H9 (cell line): ENCODE results near the gene KICS2. TPM values are rescaled to one million over a fixed set of nuclear protein-coding genes. Genes with fewer than 3 reads are reported as not detected.

ENCODE experiments used
- DNase-seq: peaks from one replicate; pipeline ENCODE4 v3.0.0-alpha.2; 2017
- H2AFZ ChIP-seq: one replicate; pipeline ENCODE4 v1.6.1; 2013; ENCODE audit warnings: mild to moderate bottlenecking, low read length, control low read depth, moderate library complexity
- H2AK5ac ChIP-seq: 2 replicates; pipeline ENCODE4 v1.6.1; 2013; ENCODE audit warnings: low read length, control low read depth, mixed read lengths; ENCODE audit not compliant: insufficient read length
- H2BK120ac ChIP-seq: one replicate; pipeline ENCODE4 v1.6.1; 2013; ENCODE audit warnings: low read depth, mild to moderate bottlenecking, low read length, control low read depth, inconsistent platforms; ENCODE audit not compliant: poor library complexity, severe bottlenecking
- H2BK12ac ChIP-seq: 2 replicates; pipeline ENCODE4 v1.6.1; 2013; ENCODE audit warnings: low read length, control low read depth, mixed read lengths, low read depth; ENCODE audit not compliant: insufficient read length
- H2BK15ac ChIP-seq: 2 replicates; pipeline ENCODE4 v1.6.1; 2013; ENCODE audit warnings: low read depth, low read length, control low read depth
- H2BK20ac ChIP-seq: one replicate; pipeline ENCODE4 v1.6.1; 2013; ENCODE audit warnings: low read depth, mild to moderate bottlenecking, low read length, control low read depth, inconsistent platforms; ENCODE audit not compliant: poor library complexity, severe bottlenecking
- H2BK5ac ChIP-seq: 2 replicates; pipeline ENCODE4 v1.6.1; 2013; ENCODE audit warnings: low read length, control low read depth, mixed read lengths; ENCODE audit not compliant: insufficient read length
- H3K14ac ChIP-seq: 2 replicates; pipeline ENCODE4 v1.6.1; 2013; ENCODE audit warnings: low read length, control low read depth; ENCODE audit not compliant: insufficient read depth
- H3K18ac ChIP-seq: 2 replicates; pipeline ENCODE4 v1.6.1; 2013; ENCODE audit warnings: low read depth, mild to moderate bottlenecking, mixed read lengths, low read length, control low read depth; ENCODE audit not compliant: insufficient read length
- H3K23ac ChIP-seq: 2 replicates; pipeline ENCODE4 v1.6.1; 2013; ENCODE audit warnings: low read length, control low read depth, mixed read lengths, low read depth; ENCODE audit not compliant: insufficient read length
- H3K23me2 ChIP-seq: 2 replicates; pipeline ENCODE4 v1.6.1; 2013; ENCODE audit warnings: low read depth, mild to moderate bottlenecking, mixed read lengths, low read length, control low read depth; ENCODE audit not compliant: insufficient read length, poor library complexity, severe bottlenecking
- H3K27ac ChIP-seq: 2 replicates; pipeline ENCODE4 v1.5.1; 2013; ENCODE audit warnings: low read length, control low read depth, mixed read lengths, low read depth; ENCODE audit not compliant: insufficient read length
- H3K27me3 ChIP-seq: 2 replicates; pipeline ENCODE4 v1.6.1; 2013; ENCODE audit warnings: low read length, control low read depth, inconsistent platforms; ENCODE audit not compliant: insufficient read depth
- H3K4ac ChIP-seq: 2 replicates; pipeline ENCODE4 v1.6.1; 2013; ENCODE audit warnings: low read depth, mild to moderate bottlenecking, control low read depth, inconsistent platforms, low read length, moderate library complexity
- H3K4me1 ChIP-seq: 2 replicates; pipeline ENCODE4 v1.6.1; 2013; ENCODE audit warnings: low read length, control low read depth, inconsistent platforms; ENCODE audit not compliant: insufficient read depth
- H3K4me2 ChIP-seq: 2 replicates; pipeline ENCODE4 v1.6.1; 2013; ENCODE audit warnings: low read length, control low read depth, mixed read lengths; ENCODE audit not compliant: insufficient read length, insufficient read depth
- H3K56ac ChIP-seq: 2 replicates; pipeline ENCODE4 v1.6.1; 2013; ENCODE audit warnings: low read depth, mild to moderate bottlenecking, mixed read lengths, low read length, control low read depth; ENCODE audit not compliant: insufficient read length
- H3K79me1 ChIP-seq: 2 replicates; pipeline ENCODE4 v1.6.1; 2013; ENCODE audit warnings: low read depth, mild to moderate bottlenecking, moderate library complexity, low read length, control low read depth, inconsistent platforms; ENCODE audit not compliant: insufficient read depth, poor library complexity, severe bottlenecking
- H3K79me2 ChIP-seq: 2 replicates; pipeline ENCODE4 v1.6.1; 2013; ENCODE audit warnings: low read length, control low read depth, inconsistent platforms; ENCODE audit not compliant: insufficient read depth
- H3K9ac ChIP-seq: 2 replicates; pipeline ENCODE4 v1.6.1; 2013; ENCODE audit warnings: low read length, control low read depth, mixed read lengths; ENCODE audit not compliant: insufficient read length; ENCODE audit errors: extremely low read depth
- H3K9me3 ChIP-seq: one replicate; pipeline ENCODE4 v1.6.1; 2013; ENCODE audit warnings: low read depth, low read length, inconsistent platforms; ENCODE audit not compliant: control insufficient read depth
- H3T11ph ChIP-seq: one replicate; pipeline ENCODE4 v1.6.1; 2013; ENCODE audit warnings: mild to moderate bottlenecking, low read length, control low read depth, inconsistent platforms
- H4K20me1 ChIP-seq: one replicate; pipeline ENCODE4 v1.6.1; 2013; ENCODE audit not compliant: control insufficient read depth, insufficient read length, insufficient read depth
- H4K5ac ChIP-seq: 2 replicates; pipeline ENCODE4 v1.6.1; 2013; ENCODE audit warnings: low read depth, mild to moderate bottlenecking, mixed read lengths, low read length, control low read depth; ENCODE audit not compliant: insufficient read length
- H4K8ac ChIP-seq: replicated peaks from 2 replicates; pipeline ENCODE4 v1.6.1; 2013; ENCODE audit warnings: low read length, control low read depth, mixed read lengths, low read depth; ENCODE audit not compliant: insufficient read length
- H4K91ac ChIP-seq: 2 replicates; pipeline ENCODE4 v1.6.1; 2013; ENCODE audit warnings: low read depth, mild to moderate bottlenecking, moderate library complexity, mixed read lengths, low read length, control low read depth; ENCODE audit not compliant: insufficient read length
- H3K27ac Mint-ChIP-seq, 3 experiments: 2 replicates in 2 of 3; 3 replicates in 1 of 3; pipeline ENCODE4 v1.8.0; 2020 to 2021; ENCODE audit warnings: mixed read lengths in 3 of 3, mild to moderate bottlenecking in 1 of 3, moderate library complexity in 1 of 3
- H3K27me3 Mint-ChIP-seq: 2 replicates; pipeline ENCODE4 v1.8.0; 2021; ENCODE audit warnings: low read depth, mild to moderate bottlenecking, moderate library complexity, mixed read lengths
- H3K36me3 Mint-ChIP-seq, 3 experiments: 2 replicates in 2 of 3; 3 replicates in 1 of 3; pipeline ENCODE4 v1.8.0; 2020 to 2021; ENCODE audit warnings: low read depth in 3 of 3, mixed read lengths in 3 of 3; ENCODE audit not compliant: insufficient read depth in 1 of 3
- H3K4me1 Mint-ChIP-seq, 2 experiments: 2 replicates each; pipeline ENCODE4 v1.8.0; 2020; ENCODE audit warnings: mixed read lengths in 2 of 2
- H3K4me3 Mint-ChIP-seq, 2 experiments: 2 replicates in 1 of 2; 3 replicates in 1 of 2; pipeline ENCODE4 v1.8.0; 2020 to 2021; ENCODE audit warnings: mild to moderate bottlenecking in 2 of 2, mixed read lengths in 2 of 2, moderate library complexity in 1 of 2
- H3K9me3 Mint-ChIP-seq, 2 experiments: 2 replicates in 1 of 2; 3 replicates in 1 of 2; pipeline ENCODE4 v1.8.0; 2020; ENCODE audit warnings: mild to moderate bottlenecking in 2 of 2, mixed read lengths in 2 of 2, moderate library complexity in 1 of 2
- WGBS: extraction: QIAGEN DNeasy Blood & Tissue Kit; methylation state at CpG from one replicate; pipeline ENCODE4 v1.1.7; 2013; ENCODE audit warnings: missing lambda C conversion rate, low lambda C conversion rate, mixed read lengths; ENCODE audit not compliant: insufficient read length; ENCODE audit errors: extremely low coverage; 5-methylcytosine and 5-hydroxymethylcytosine counted together
- total RNA-seq: library from RNA; stranded (reverse); gene quantifications from 2 replicates; pipeline ENCODE4 v1.2.1, GENCODE V29; 2021
- TF ChIP-seq, protein P1 (sequence below): fragments of 200-600 bp; sonication (generic); conservative IDR thresholded peaks from 3 replicates; pipeline ENCODE4 v1.8.0; 2021; ENCODE audit warnings: antibody characterized with exemption, mild to moderate bottlenecking

KICS2 gene
- total RNA-seq, 1 experiment from 2014 or later: 7.3 TPM

GRCh38 chr12:64270411-64270810 is 48.3 kb upstream of the KICS2 start:
- no peak overlapping the region for H3K4me3 Mint-ChIP-seq
- H4K8ac ChIP-seq: no peak overlapping the region
- no peak for DNase-seq
- peaks cover 8% of the 10 kb centered on the region in 2 experiments for H3K4me1 Mint-ChIP-seq
- H2BK12ac ChIP-seq: no peak overlapping the region
- no peaks in the 10 kb centered on the region for H3K36me3 Mint-ChIP-seq
- no peak overlapping the region for H2BK5ac ChIP-seq
- no peak overlapping the region for H3T11ph ChIP-seq
- no peak overlapping the region for H2BK120ac ChIP-seq
- H3K9me3 ChIP-seq: no peaks in the 10 kb centered on the region
- no peaks in the 10 kb centered on the region for H3K79me1 ChIP-seq
- no peaks in the 10 kb centered on the region for H4K20me1 ChIP-seq
- H3K23me2 ChIP-seq: no peaks in the 10 kb centered on the region
- H3K23ac ChIP-seq: no peak overlapping the region
- H3K4me2 ChIP-seq: no peak overlapping the region
- no peak overlapping the region for H3K27ac Mint-ChIP-seq
- no peak overlapping the region for H4K5ac ChIP-seq
- no peaks in the 10 kb centered on the region for H3K9me3 Mint-ChIP-seq
- H2BK15ac ChIP-seq: no peak overlapping the region
- no peak overlapping the region for H3K18ac ChIP-seq
- H3K27me3 ChIP-seq: no peaks in the 10 kb centered on the region
- H2BK20ac ChIP-seq: no peak overlapping the region
- H4K91ac ChIP-seq: no peak overlapping the region
- H2AFZ ChIP-seq: no peak overlapping the region
- no CpG with 5 or more reads among the region's 1 CpG for WGBS
- TF ChIP-seq, protein P1, sequence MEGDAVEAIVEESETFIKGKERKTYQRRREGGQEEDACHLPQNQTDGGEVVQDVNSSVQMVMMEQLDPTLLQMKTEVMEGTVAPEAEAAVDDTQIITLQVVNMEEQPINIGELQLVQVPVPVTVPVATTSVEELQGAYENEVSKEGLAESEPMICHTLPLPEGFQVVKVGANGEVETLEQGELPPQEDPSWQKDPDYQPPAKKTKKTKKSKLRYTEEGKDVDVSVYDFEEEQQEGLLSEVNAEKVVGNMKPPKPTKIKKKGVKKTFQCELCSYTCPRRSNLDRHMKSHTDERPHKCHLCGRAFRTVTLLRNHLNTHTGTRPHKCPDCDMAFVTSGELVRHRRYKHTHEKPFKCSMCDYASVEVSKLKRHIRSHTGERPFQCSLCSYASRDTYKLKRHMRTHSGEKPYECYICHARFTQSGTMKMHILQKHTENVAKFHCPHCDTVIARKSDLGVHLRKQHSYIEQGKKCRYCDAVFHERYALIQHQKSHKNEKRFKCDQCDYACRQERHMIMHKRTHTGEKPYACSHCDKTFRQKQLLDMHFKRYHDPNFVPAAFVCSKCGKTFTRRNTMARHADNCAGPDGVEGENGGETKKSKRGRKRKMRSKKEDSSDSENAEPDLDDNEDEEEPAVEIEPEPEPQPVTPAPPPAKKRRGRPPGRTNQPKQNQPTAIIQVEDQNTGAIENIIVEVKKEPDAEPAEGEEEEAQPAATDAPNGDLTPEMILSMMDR: no peak
- no peak overlapping the region for H3K9ac ChIP-seq
- no peak overlapping the region for H3K56ac ChIP-seq
- H3K27ac ChIP-seq: no peak overlapping the region
- H2AK5ac ChIP-seq: no peak overlapping the region
- no peaks in the 10 kb centered on the region; the same call in 1 of the 2 replicates for H3K4me1 ChIP-seq
- no peak overlapping the region for H3K14ac ChIP-seq
- H3K4ac ChIP-seq: no peak overlapping the region
- no peaks in the 10 kb centered on the region for H3K27me3 Mint-ChIP-seq
- H3K79me2 ChIP-seq: no peaks in the 10 kb centered on the region
